ENCODE results near the gene FAM187B.
A peak's percentile ranks its signal among the peaks of the same experiment; 100 is the strongest.

Gene FAM187B

DNA sequence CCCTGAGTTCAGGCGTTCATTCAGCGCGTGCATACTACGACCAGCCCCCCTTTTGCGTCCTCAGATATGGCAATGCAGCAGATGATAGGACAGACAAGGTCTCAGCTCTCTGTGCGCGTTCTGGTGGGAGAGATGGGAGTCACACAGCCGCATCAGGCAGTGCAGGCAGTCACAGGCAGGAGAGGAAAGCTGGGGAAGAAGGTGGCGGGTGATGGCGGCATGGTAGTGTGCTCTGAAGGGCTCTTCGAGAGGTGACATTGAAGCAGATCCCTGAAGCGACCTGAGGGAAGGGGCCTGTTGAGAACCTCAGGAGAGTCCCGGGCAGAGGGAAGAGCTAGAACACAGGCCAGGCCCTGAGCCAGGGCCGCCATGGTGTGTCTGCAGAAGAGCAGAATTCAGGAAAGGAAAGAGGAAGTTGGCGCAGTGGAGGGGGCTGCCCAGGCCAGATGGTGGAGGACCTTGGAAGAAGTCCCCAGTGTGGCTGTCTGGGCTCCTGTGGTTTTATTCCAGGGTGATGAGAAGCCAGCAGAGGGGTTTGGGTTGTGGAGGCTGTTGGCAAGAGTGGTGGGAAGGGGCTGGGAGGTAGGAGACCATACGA, 43.7 kb upstream of the FAM187B start:
- no peaks in the 10 kb centered on the region for H3K9me3 Mint-ChIP-seq
- H3K36me3 Mint-ChIP-seq (ENCODE audit: low read depth): peaks cover 52% of the 10 kb centered on the region
- no peaks in the 10 kb centered on the region for H3K27me3 Mint-ChIP-seq (ENCODE audit: low read depth, poor library complexity)
- H3K27ac Mint-ChIP-seq: no peak overlapping the region
- H3K4me3 Mint-ChIP-seq: no peak overlapping the region
- peaks cover 30% of the 10 kb centered on the region for H3K4me1 Mint-ChIP-seq
- DNase-seq: no peak
- no peak for TF ChIP-seq CTCF (IDR thresholded peaks at IDR 0.05)

DNA sequence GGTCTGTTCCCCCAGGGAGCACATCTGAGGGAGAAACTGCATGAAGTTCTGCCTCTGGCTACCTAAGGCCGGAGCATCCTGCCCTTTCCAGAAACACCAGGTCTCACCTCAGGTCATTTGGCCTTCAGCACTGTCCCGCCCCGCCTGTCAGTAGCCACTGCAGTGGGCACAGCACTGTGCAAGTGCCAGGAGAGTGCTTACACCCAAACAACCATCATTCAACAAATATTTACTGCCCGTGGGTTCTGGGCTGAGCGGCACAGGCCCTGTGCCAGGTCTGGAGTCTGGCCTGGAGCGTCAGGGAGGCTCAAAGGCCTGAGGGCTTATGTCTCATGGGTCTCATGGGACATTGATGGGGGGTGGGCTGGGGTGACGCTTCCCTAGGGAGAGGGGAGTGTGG, 43.0 kb upstream of the FAM187B start:
- H3K27ac Mint-ChIP-seq: no peak overlapping the region
- H3K4me3 Mint-ChIP-seq: no peak overlapping the region
- H3K36me3 Mint-ChIP-seq (ENCODE audit: low read depth): peaks cover 52% of the 10 kb centered on the region

GRCh38 chr19:35270381-35270811, 41.9 kb upstream of the FAM187B start:
- H3K9me3 Mint-ChIP-seq: no peaks in the 10 kb centered on the region
- no peak for DNase-seq
- no peaks in the 10 kb centered on the region for H3K27me3 Mint-ChIP-seq (ENCODE audit: low read depth, poor library complexity)
- no peak for TF ChIP-seq CTCF (IDR thresholded peaks at IDR 0.05)
- H3K4me3 Mint-ChIP-seq: no peak overlapping the region
- no peak overlapping the region for H3K27ac Mint-ChIP-seq
- peaks cover 40% of the 10 kb centered on the region for H3K4me1 Mint-ChIP-seq
- H3K36me3 Mint-ChIP-seq (ENCODE audit: low read depth): peaks cover 44% of the 10 kb centered on the region

More for the DNA sequence above, 43.0 kb upstream of the FAM187B start:
- DNase-seq: no peak
- Mint-ChIP-seq H3K9me3 (no peaks in the 10 kb centered on the region), H3K4me1 (peaks cover 29% of the 10 kb centered on the region), H3K27me3 (ENCODE audit: low read depth, poor library complexity) (no peaks in the 10 kb centered on the region)
- TF ChIP-seq CTCF (IDR thresholded peaks at IDR 0.05): no peak

- peak; percentile 95 for DNase-seq
- Mint-ChIP-seq H3K4me1 (peaks cover 48% of the 10 kb centered on the region), H3K4me3 (peak overlapping the region; percentile 76), H3K36me3 (ENCODE audit: low read depth) (peaks cover 37% of the 10 kb centered on the region), H3K27me3 (ENCODE audit: low read depth, poor library complexity) (no peaks in the 10 kb centered on the region), H3K27ac (no peak overlapping the region), H3K9me3 (no peaks in the 10 kb centered on the region)
- peak; percentile 85 for TF ChIP-seq CTCF (IDR thresholded peaks at IDR 0.05)
Observed at GRCh38 chr19:35269438-35270117, 41.0 kb upstream of the FAM187B start.

DNA sequence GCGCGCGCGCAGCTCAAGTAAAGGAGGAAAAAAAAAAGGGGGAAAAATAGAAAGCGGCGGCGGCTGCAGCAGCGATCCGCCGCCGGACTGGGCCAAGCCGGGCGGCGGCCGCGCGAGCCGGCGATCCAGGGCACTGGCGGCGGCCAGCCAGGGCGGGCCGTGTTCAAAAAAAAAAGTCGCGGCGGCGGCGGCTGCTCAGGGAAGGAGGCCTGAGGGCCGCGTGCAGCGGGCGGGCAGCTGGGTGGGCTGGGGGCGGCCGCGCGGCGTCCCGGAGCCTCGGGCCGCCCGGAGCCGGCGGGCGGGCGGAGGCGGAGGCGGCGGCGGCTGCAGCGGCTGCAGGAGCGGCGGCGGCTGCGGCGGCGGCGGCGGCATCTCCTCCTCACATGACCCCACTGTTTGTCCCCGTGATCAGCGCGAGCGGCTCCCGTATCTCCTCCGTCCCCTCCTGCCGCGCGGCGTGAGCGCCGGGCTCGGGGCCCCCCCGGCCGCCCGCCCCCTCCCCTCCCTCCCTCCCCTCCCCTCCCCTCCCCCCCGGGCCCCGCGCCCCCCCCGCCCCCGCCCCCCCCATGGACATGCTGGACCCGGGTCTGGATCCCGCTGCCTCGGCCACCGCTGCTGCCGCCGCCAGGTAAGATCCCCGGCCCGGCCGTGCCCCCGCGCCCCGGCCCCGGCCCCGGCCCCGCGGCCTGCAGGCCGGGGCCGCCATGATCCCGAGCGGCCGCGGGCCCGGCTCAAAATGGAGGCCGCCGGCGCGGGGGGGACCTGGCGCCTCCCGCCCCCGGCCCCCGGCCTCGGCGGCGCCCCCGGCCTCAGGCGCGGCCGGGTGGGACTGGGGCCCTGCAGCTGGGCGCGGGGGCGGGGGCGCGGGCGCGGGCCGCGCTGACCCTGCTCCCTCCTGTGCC, 40.2 kb upstream of the FAM187B start, which contains the start of gene USF2:
TSS of gene USF2 (plus strand) at position 427 of the 902 bp plus-strand sequence. CDS start at position 567, 140 bp downstream.
- Mint-ChIP-seq H3K9me3 (no peaks in the 10 kb centered on the region), H3K4me1 (peaks cover 54% of the 10 kb centered on the region), H3K27me3 (ENCODE audit: low read depth, poor library complexity) (no peaks in the 10 kb centered on the region), H3K4me3 (peak within 1 kb of the TSS; percentile 95), H3K36me3 (ENCODE audit: low read depth) (peaks cover 35% of the 10 kb centered on the region), H3K27ac (peak within 1 kb of the TSS; percentile 95)
- no peak for TF ChIP-seq CTCF (IDR thresholded peaks at IDR 0.05)
- peak; percentile 70 for DNase-seq

Data from nephron progenitor cell (in vitro differentiated cells).